Liver (tissue), 9 donors: Measurements from ENCODE around the gene PYDC1. TPM values are rescaled to one million over a fixed set of nuclear protein-coding genes. Genes with fewer than 3 reads are reported as not detected.
"Not testable (repeated sequence)": the region's sequence is repeated elsewhere in the genome, so short reads cannot be mapped to it uniquely, and the experiment has no call there.

Experiments used
- DNase-seq: peaks from one replicate; pipeline ENCODE4 v3.0.0-alpha.2; 2017; ENCODE audit warnings: low spot score
- H3K27ac ChIP-seq, 2 donors: one replicate each; pipeline ENCODE4 v1.7.0; 2013; ENCODE audit warnings: inconsistent platforms in 2 of 2, low read length in 2 of 2, control low read depth in 1 of 2, low read depth in 1 of 2, mild to moderate bottlenecking in 1 of 2
- H3K27me3 ChIP-seq, 4 donors: one replicate each; pipeline versions ENCODE4 v1.6.1 to v1.7.0; 2013; ENCODE audit warnings: low read length in 3 of 4, inconsistent platforms in 1 of 4, mild to moderate bottlenecking in 1 of 4, moderate library complexity in 1 of 4; ENCODE audit not compliant: control insufficient read depth in 4 of 4, insufficient read depth in 4 of 4
- H3K36me3 ChIP-seq, 4 donors: one replicate each; pipeline versions ENCODE4 v1.6.1 to v1.7.0; 2013; ENCODE audit warnings: low read length in 3 of 4, mild to moderate bottlenecking in 3 of 4, low read depth in 1 of 4, moderate library complexity in 1 of 4; ENCODE audit not compliant: control insufficient read depth in 4 of 4, insufficient read depth in 3 of 4
- H3K4me1 ChIP-seq, 4 donors: one replicate each; pipeline versions ENCODE4 v1.6.1 to v1.7.0; 2013; ENCODE audit warnings: low read length in 3 of 4, mild to moderate bottlenecking in 3 of 4, moderate library complexity in 1 of 4; ENCODE audit not compliant: control insufficient read depth in 4 of 4, insufficient read depth in 4 of 4
- H3K4me3 ChIP-seq, 3 donors: one replicate each; pipeline versions ENCODE4 v1.6.1 to v1.7.0; 2013; ENCODE audit warnings: low read length in 3 of 3, control low read depth in 1 of 3, low read depth in 1 of 3, mild to moderate bottlenecking in 1 of 3
- H3K9ac ChIP-seq, 2 donors: one replicate each; pipeline ENCODE4 v1.7.0; 2013; ENCODE audit warnings: low read length in 2 of 2, mild to moderate bottlenecking in 2 of 2, moderate library complexity in 2 of 2, control low read depth in 1 of 2, low read depth in 1 of 2
- H3K9me3 ChIP-seq, 4 donors: one replicate each; pipeline versions ENCODE4 v1.6.1 to v1.7.0; 2013; ENCODE audit warnings: low read length in 3 of 4; ENCODE audit not compliant: control insufficient read depth in 4 of 4
- EGR1 ChIP-seq, 2 donors: IDR thresholded peaks; 2 replicates each; pipeline ENCODE4 v1.6.1; 2016 to 2018; ENCODE audit warnings: antibody characterized with exemption in 2 of 2, low read depth in 2 of 2
- FOXA1 ChIP-seq: IDR thresholded peaks from 2 replicates; pipeline ENCODE4 v1.6.1; 2016; ENCODE audit warnings: antibody characterized with exemption
- FOXA2 ChIP-seq: IDR thresholded peaks from 2 replicates; pipeline ENCODE4 v1.6.1; 2016; ENCODE audit warnings: antibody characterized with exemption
- GABPA ChIP-seq, 2 donors: IDR thresholded peaks in 1 of 2; conservative IDR thresholded peaks in 1 of 2; 2 replicates each; pipeline ENCODE4 v1.6.1; 2016; ENCODE audit warnings: antibody characterized with exemption in 2 of 2, mild to moderate bottlenecking in 1 of 2, moderate library complexity in 1 of 2
- HNF4A ChIP-seq, 2 donors: conservative IDR thresholded peaks; 2 replicates each; pipeline ENCODE4 v1.6.1; 2016; ENCODE audit warnings: antibody characterized with exemption in 2 of 2, mild to moderate bottlenecking in 2 of 2
- JUND ChIP-seq, 2 donors: IDR thresholded peaks; 2 replicates each; pipeline ENCODE4 v1.6.1; 2016; ENCODE audit warnings: antibody characterized with exemption in 2 of 2
- NR2F2 ChIP-seq: IDR thresholded peaks from 2 replicates; pipeline ENCODE4 v1.6.1; 2016; ENCODE audit warnings: antibody characterized with exemption
- RAD21 ChIP-seq, 2 donors: IDR thresholded peaks; 2 replicates each; pipeline ENCODE4 v1.6.1; 2016; ENCODE audit warnings: antibody characterized with exemption in 2 of 2, mild to moderate bottlenecking in 2 of 2
- RXRA ChIP-seq, 2 donors: IDR thresholded peaks; 2 replicates each; pipeline ENCODE4 v1.6.1; 2017 to 2018; ENCODE audit warnings: antibody characterized with exemption in 2 of 2, mild to moderate bottlenecking in 1 of 2
- SP1 ChIP-seq: IDR thresholded peaks from 2 replicates; pipeline ENCODE4 v1.6.1; 2018; ENCODE audit warnings: antibody characterized with exemption, mild to moderate bottlenecking
- TAF1 ChIP-seq: conservative IDR thresholded peaks from 2 replicates; pipeline ENCODE4 v1.6.1; 2016; ENCODE audit warnings: antibody characterized with exemption, mild to moderate bottlenecking
- YY1 ChIP-seq: IDR thresholded peaks from 2 replicates; pipeline ENCODE4 v1.6.1; 2016; ENCODE audit warnings: antibody characterized with exemption, mild to moderate bottlenecking
- WGBS: extraction: QIAGEN DNeasy Blood & Tissue Kit; methylation state at CpG from one replicate; pipeline ENCODE4 v1.1.7; 2013; 5-methylcytosine and 5-hydroxymethylcytosine counted together
- polyA plus RNA-seq, 2 donors: library from polyadenylated mRNA; stranded (reverse) in 1 of 2; unstranded in 1 of 2; fragments of 200-250 nt in 1 of 2; fragments of >200 nt in 1 of 2; fragmentation: Nextera tagmentation in 1 of 2; extraction: Ambion mirVana in 1 of 2; gene quantifications; one replicate each; pipeline versions ENCODE4 v1.2.1 to v1.2.3, GENCODE V29; 2013 to 2015
- total RNA-seq, 2 donors: library from RNA; depleted of rRNA; stranded (reverse); fragments of >200 nt; gene quantifications; one replicate each; pipeline ENCODE4 v1.2.3, GENCODE V29; 2014
- TF ChIP-seq, protein P1 (sequence below): IDR thresholded peaks from 2 replicates; pipeline ENCODE4 v1.6.1; 2016; ENCODE audit warnings: antibody characterized with exemption
- TF ChIP-seq, protein P2 (sequence below): IDR thresholded peaks from 2 replicates; pipeline ENCODE4 v1.6.1; 2016; ENCODE audit warnings: antibody characterized with exemption, mild to moderate bottlenecking
- TF ChIP-seq, protein P3 (sequence below): IDR thresholded peaks from 2 replicates; pipeline ENCODE4 v1.6.1; 2016; ENCODE audit warnings: antibody characterized with exemption
- TF ChIP-seq, protein P4 (sequence below): IDR thresholded peaks from 2 replicates; pipeline ENCODE4 v1.6.1; 2016; ENCODE audit warnings: antibody characterized with exemption
- TF ChIP-seq, protein P5 (sequence below): fragments of 150-350 bp; IDR thresholded peaks from 2 replicates; pipeline ENCODE4 v1.5.1; 2017; ENCODE audit warnings: improper control_type of control experiment, low read depth, low read length; ENCODE audit not compliant: missing input control
- donor health status: healthy.
- donor health status: healthy.
- donor health status: healthy.
- donor health status: healthy.
- donor health status: healthy.

Gene PYDC1
- total and polyA plus RNA-seq, 4 donors = not detected

DNA sequence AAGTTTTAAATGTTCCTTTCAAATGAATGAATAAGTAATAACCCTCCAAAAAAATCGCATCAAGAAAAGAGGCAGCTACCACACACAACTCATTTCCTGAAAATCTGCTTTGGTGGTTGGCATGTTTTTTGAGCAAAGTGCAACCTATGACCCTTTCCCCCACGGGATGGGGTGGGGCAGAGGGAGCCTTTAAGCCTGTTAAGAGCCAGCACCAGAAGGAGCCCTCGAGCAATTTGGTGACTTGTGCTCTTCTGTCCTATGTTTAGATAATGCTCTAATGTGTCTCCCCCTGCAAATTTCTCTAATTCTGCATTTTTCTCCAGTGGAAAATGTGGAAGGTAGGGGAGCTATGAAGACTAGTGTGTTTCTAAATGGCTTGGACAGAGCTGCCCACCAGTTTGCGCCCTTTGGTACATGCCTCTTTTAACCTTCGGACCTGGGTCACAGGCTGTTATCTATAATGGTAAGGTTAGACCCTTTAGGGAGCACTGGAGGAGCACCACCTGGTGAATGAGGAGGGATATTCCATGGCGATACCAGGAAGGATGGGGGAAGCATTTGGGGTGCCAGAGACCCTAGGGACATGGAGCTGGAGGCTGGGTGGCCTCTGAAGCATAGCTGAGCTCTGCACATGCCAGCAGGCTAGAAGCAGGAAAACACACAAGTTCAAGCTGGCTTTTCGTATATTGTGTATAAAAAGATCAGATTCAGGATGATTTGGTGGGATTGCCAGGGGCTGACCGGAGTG, 15.9 kb downstream of the PYDC1 start:
- Histone ChIP-seq H3K9ac (no peak overlapping the region), H3K36me3 (peaks cover 0 to 5% (median 4%) of the 10 kb centered on the region in 4 donors), H3K4me3 (peak overlapping the region in 1 of 3 donors; percentile 57), H3K27ac (no peak overlapping the region), H3K4me1 (peaks cover 0 to 24% (median 13%) of the 10 kb centered on the region in 4 donors), H3K9me3 (no peaks in the 10 kb centered on the region), H3K27me3 (no peaks in the 10 kb centered on the region)
- no peak for DNase-seq
- 56% methylated on average over 8 of the region's 8 CpGs for WGBS
- no peak for TF ChIP-seq EGR1 (IDR thresholded peaks at IDR 0.05; ENCODE audit: low read depth in 2 of 2)
- peak in 1 of 2 donors; percentile 52 for TF ChIP-seq HNF4A (conservative IDR thresholded peaks at IDR 0.05)

DNA sequence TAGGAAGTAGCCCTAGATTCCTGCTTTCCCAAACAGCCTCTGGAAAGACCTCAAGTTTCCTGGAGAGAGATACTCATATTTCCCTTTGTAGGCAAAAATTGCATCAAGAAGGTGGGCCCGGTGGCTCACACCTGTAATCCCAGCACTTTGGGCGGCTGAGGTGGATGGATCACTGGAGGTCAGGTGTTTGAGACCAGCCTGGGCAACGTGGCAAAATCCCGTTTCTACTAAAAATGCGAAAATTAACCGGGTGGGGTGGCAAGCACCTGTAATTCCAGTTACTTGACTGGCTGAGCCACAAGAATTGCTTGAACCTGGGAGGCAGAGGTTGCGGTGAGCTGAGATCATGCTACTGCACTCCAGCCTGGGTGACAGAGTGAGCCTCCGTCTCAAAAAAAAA, 16.8 kb downstream of the PYDC1 start:
- 90% methylated on average over 8 of the region's 8 CpGs for WGBS
- not testable (repeated sequence) for H3K4me3 ChIP-seq, H3K27me3 ChIP-seq, H3K27ac ChIP-seq, H3K9ac ChIP-seq, DNase-seq, H3K9me3 ChIP-seq, H3K36me3 ChIP-seq
- H3K4me1 ChIP-seq = peaks cover 0 to 24% (median 13%) of the 10 kb centered on the region in 4 donors

DNA sequence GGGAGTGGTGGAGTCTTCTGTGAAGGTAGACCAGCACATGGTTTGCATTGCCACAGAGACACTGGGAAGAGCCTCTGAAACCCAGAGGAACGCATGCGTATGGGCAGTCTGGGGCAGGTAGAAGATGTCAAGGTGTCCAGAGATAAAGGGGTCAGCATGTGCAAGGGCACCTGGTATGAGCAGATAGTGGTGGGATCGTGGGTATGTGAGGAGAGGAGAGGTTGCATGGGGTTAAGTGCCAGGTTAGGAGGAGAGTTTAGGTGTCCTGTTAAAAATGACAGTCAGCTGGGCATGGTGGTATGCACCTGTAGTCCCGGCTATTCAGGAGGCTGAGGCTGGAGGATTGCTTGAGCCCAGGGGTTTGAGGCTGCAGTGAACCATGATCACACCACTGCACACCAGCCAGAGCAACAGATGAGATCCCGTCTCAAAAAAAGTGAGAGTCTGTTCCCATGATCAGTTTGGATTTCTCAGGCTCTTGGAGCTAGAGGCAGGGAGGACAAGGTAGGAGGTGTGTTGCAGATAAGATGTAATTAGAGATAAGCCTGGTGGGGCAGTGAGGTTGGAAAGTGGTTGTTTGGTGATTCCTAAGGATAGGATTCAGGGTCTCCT, 17.4 kb downstream of the PYDC1 start:
- Histone ChIP-seq H3K27ac (no peak overlapping the region), H3K4me3 (no peak overlapping the region), H3K36me3 (peaks cover 6 to 15% (median 7%) of the 10 kb centered on the region in 4 donors), H3K4me1 (peaks cover 0 to 24% (median 13%) of the 10 kb centered on the region in 4 donors), H3K27me3 (no peaks in the 10 kb centered on the region), H3K9ac (no peak overlapping the region), H3K9me3 (no peaks in the 10 kb centered on the region)
- DNase-seq = no peak
- no peak for TF ChIP-seq NR2F2
- TF ChIP-seq FOXA1 = no peak
- TF ChIP-seq YY1 = no peak
- TF ChIP-seq, protein P1, sequence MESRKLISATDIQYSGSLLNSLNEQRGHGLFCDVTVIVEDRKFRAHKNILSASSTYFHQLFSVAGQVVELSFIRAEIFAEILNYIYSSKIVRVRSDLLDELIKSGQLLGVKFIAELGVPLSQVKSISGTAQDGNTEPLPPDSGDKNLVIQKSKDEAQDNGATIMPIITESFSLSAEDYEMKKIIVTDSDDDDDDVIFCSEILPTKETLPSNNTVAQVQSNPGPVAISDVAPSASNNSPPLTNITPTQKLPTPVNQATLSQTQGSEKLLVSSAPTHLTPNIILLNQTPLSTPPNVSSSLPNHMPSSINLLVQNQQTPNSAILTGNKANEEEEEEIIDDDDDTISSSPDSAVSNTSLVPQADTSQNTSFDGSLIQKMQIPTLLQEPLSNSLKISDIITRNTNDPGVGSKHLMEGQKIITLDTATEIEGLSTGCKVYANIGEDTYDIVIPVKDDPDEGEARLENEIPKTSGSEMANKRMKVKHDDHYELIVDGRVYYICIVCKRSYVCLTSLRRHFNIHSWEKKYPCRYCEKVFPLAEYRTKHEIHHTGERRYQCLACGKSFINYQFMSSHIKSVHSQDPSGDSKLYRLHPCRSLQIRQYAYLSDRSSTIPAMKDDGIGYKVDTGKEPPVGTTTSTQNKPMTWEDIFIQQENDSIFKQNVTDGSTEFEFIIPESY = no peak
- TF ChIP-seq SP1 = no peak
- TF ChIP-seq, protein P2, sequence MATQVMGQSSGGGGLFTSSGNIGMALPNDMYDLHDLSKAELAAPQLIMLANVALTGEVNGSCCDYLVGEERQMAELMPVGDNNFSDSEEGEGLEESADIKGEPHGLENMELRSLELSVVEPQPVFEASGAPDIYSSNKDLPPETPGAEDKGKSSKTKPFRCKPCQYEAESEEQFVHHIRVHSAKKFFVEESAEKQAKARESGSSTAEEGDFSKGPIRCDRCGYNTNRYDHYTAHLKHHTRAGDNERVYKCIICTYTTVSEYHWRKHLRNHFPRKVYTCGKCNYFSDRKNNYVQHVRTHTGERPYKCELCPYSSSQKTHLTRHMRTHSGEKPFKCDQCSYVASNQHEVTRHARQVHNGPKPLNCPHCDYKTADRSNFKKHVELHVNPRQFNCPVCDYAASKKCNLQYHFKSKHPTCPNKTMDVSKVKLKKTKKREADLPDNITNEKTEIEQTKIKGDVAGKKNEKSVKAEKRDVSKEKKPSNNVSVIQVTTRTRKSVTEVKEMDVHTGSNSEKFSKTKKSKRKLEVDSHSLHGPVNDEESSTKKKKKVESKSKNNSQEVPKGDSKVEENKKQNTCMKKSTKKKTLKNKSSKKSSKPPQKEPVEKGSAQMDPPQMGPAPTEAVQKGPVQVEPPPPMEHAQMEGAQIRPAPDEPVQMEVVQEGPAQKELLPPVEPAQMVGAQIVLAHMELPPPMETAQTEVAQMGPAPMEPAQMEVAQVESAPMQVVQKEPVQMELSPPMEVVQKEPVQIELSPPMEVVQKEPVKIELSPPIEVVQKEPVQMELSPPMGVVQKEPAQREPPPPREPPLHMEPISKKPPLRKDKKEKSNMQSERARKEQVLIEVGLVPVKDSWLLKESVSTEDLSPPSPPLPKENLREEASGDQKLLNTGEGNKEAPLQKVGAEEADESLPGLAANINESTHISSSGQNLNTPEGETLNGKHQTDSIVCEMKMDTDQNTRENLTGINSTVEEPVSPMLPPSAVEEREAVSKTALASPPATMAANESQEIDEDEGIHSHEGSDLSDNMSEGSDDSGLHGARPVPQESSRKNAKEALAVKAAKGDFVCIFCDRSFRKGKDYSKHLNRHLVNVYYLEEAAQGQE = no peak
- TF ChIP-seq RXRA (IDR thresholded peaks at IDR 0.05) = no peak
- TF ChIP-seq RAD21 (IDR thresholded peaks at IDR 0.05) = no peak
- TF ChIP-seq, protein P3, sequence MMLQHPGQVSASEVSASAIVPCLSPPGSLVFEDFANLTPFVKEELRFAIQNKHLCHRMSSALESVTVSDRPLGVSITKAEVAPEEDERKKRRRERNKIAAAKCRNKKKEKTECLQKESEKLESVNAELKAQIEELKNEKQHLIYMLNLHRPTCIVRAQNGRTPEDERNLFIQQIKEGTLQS = no peak
- TF ChIP-seq JUND (IDR thresholded peaks at IDR 0.05) = no peak
- no peak for TF ChIP-seq TAF1
- TF ChIP-seq HNF4A (conservative IDR thresholded peaks at IDR 0.05) = no peak
- no peak for TF ChIP-seq FOXA2
- TF ChIP-seq, protein P4, sequence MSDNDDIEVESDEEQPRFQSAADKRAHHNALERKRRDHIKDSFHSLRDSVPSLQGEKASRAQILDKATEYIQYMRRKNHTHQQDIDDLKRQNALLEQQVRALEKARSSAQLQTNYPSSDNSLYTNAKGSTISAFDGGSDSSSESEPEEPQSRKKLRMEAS = no peak
- no peak for TF ChIP-seq GABPA (IDR thresholded peaks at IDR 0.05 in 1 of 2, conservative IDR thresholded peaks at IDR 0.05 in 1 of 2)
- TF ChIP-seq, protein P5, sequence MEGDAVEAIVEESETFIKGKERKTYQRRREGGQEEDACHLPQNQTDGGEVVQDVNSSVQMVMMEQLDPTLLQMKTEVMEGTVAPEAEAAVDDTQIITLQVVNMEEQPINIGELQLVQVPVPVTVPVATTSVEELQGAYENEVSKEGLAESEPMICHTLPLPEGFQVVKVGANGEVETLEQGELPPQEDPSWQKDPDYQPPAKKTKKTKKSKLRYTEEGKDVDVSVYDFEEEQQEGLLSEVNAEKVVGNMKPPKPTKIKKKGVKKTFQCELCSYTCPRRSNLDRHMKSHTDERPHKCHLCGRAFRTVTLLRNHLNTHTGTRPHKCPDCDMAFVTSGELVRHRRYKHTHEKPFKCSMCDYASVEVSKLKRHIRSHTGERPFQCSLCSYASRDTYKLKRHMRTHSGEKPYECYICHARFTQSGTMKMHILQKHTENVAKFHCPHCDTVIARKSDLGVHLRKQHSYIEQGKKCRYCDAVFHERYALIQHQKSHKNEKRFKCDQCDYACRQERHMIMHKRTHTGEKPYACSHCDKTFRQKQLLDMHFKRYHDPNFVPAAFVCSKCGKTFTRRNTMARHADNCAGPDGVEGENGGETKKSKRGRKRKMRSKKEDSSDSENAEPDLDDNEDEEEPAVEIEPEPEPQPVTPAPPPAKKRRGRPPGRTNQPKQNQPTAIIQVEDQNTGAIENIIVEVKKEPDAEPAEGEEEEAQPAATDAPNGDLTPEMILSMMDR = no peak
- 94% methylated on average over 5 of the region's 5 CpGs for WGBS
